AG04450 (cell line): ENCODE results near the gene FOXP2. TPM values are rescaled to one million over a fixed set of nuclear protein-coding genes. Genes with fewer than 3 reads are reported as not detected.
"Not testable (repeated sequence)": the region's sequence is repeated elsewhere in the genome, so short reads cannot be mapped to it uniquely, and the experiment has no call there.

Experiments used
- CTCF ChIA-PET: fragments of 300-600, 350-600 bp; formaldehyde crosslinking; extraction: SDS; loops from one replicate; lab custom pipeline; 2022; ENCODE audit warnings: antibody characterized with exemption, inconsistent platforms; lab: Charles Lee
- POLR2A ChIA-PET: fragments of 350-600 bp; formaldehyde crosslinking; extraction: SDS; loops from one replicate; lab custom pipeline; 2021; ENCODE audit warnings: antibody characterized with exemption, inconsistent platforms; lab: Yijun Ruan, JAX
- DNase-seq: peaks from one replicate; pipeline ENCODE4 v3.0.0-alpha.2; 2011; ENCODE audit warnings: low read depth, low spot score
- H3K27ac ChIP-seq: one replicate; pipeline ENCODE4 v1.5.1; 2012; ENCODE audit warnings: low read depth, low read length, control low read depth
- H3K27me3 ChIP-seq: one replicate; pipeline ENCODE4 v1.6.0; 2012; ENCODE audit warnings: low read length; ENCODE audit not compliant: control insufficient read depth, insufficient read depth
- H3K4me3 ChIP-seq: 2 replicates; pipeline ENCODE4 v1.5.1; 2011; ENCODE audit warnings: mild to moderate bottlenecking, low read depth, low read length, control low read depth
- H3K9me3 ChIP-seq: 2 replicates; pipeline ENCODE4 v1.5.1; 2012; ENCODE audit warnings: low read length; ENCODE audit not compliant: control insufficient read depth, insufficient read depth
- CTCF ChIP-seq: IDR thresholded peaks from 2 replicates; pipeline ENCODE4 v1.5.1; 2011; ENCODE audit warnings: low read depth, low read length, control low read depth, inconsistent platforms
- polyA plus RNA-seq: library from polyadenylated mRNA; depleted of rRNA; stranded (reverse); fragments of >200 nt; gene quantifications from 2 replicates; pipeline ENCODE4 v1.2.3, GENCODE V29; 2011

The FOXP2 gene
- polyA plus RNA-seq, 1 experiment, result 2.8 TPM

DNA sequence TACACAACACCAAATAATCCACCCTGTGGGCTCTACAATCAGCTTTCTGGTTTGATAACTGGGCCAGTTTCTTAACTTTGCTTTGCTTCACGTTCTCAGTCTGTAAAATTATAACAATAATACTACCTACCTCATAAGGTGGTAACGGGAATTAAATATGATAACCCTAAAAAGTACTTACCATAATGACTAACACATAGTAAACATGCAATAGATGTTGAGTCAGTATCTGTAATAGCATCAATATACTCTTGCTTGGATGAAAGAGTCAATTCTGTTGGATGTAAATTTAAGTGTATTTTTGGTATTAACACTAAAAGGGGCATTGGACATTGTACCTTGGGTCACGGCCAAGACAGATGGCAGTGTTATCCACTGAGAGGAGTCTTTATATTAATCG is 160.5 kb downstream of the FOXP2 start:
- POLR2A ChIA-PET, result no interaction called here
- no peak overlapping the region for H3K4me3 ChIP-seq
- no peak for TF ChIP-seq CTCF
- CTCF ChIA-PET, result no interaction called here
- DNase-seq, result no peak
- no peaks in the 10 kb centered on the region for H3K9me3 ChIP-seq
- H3K27ac ChIP-seq, result no peak overlapping the region
- H3K27me3 ChIP-seq, result no peaks in the 10 kb centered on the region

GRCh38 chr7:114580963-114581362 is 166.3 kb downstream of the FOXP2 start:
- H3K4me3 ChIP-seq, CTCF ChIA-PET, DNase-seq, POLR2A ChIA-PET, H3K27ac ChIP-seq, H3K27me3 ChIP-seq, H3K9me3 ChIP-seq: not testable (repeated sequence)

DNA sequence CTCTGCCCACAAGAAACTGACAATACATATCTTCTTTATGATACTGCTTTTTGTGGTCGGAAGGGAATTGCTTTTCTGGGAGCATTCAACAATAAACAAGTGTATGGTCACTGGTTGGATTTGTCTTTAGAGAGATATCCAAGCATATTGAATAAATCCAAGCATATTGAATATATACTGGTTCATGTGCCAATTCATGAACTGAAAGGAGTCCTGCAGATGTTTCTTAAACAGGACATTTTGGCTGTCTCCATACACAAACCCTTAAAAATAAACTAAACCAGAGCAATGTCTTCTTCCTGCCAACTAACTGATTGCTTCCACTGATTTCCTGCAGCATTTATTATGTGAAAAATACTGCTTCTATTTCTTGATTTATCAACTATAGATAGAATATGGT is 173.9 kb downstream of the FOXP2 start:
- CTCF ChIA-PET, result no interaction called here
- no peak overlapping the region for H3K4me3 ChIP-seq
- no peak for DNase-seq
- H3K27me3 ChIP-seq, result no peaks in the 10 kb centered on the region
- POLR2A ChIA-PET, result no interaction called here
- H3K9me3 ChIP-seq, result no peaks in the 10 kb centered on the region
- H3K27ac ChIP-seq, result no peak overlapping the region
- TF ChIP-seq CTCF, result no peak

- CTCF ChIA-PET, result no interaction called here
- DNase-seq, result no peak
- no peak overlapping the region for H3K27ac ChIP-seq
- H3K9me3 ChIP-seq, result no peaks in the 10 kb centered on the region
- TF ChIP-seq CTCF, result no peak
- no peaks in the 10 kb centered on the region for H3K27me3 ChIP-seq
- no peak overlapping the region for H3K4me3 ChIP-seq
- POLR2A ChIA-PET, result no interaction called here
Measured at GRCh38 chr7:114589436-114589835, 174.8 kb downstream of the FOXP2 start.

GRCh38 chr7:114590298-114590697 is 175.7 kb downstream of the FOXP2 start:
- H3K9me3 ChIP-seq, result no peaks in the 10 kb centered on the region
- H3K27me3 ChIP-seq, result no peaks in the 10 kb centered on the region
- ChIA-PET POLR2A (no interaction called here), CTCF (no interaction called here)
- DNase-seq, result no peak
- no peak for TF ChIP-seq CTCF
- H3K27ac ChIP-seq, result no peak overlapping the region
- H3K4me3 ChIP-seq, result no peak overlapping the region

GRCh38 chr7:114598946-114599345 is 184.3 kb downstream of the FOXP2 start:
- no peak overlapping the region for H3K27ac ChIP-seq
- ChIA-PET CTCF (no interaction called here), POLR2A (no interaction called here)
- TF ChIP-seq CTCF, result no peak
- DNase-seq, result no peak
- H3K9me3 ChIP-seq, result no peaks in the 10 kb centered on the region
- H3K4me3 ChIP-seq, result no peak overlapping the region
- no peaks in the 10 kb centered on the region for H3K27me3 ChIP-seq
